Measurements from ENCODE around the gene TRIM29. TPM values are rescaled to one million over a fixed set of nuclear protein-coding genes. Genes with fewer than 3 reads are reported as not detected.
A peak's percentile ranks its signal among the peaks of the same experiment; 100 is the strongest.

TRIM29 gene
- total RNA-seq, 1 donor from 2014 or later: 56.7 TPM

DNA sequence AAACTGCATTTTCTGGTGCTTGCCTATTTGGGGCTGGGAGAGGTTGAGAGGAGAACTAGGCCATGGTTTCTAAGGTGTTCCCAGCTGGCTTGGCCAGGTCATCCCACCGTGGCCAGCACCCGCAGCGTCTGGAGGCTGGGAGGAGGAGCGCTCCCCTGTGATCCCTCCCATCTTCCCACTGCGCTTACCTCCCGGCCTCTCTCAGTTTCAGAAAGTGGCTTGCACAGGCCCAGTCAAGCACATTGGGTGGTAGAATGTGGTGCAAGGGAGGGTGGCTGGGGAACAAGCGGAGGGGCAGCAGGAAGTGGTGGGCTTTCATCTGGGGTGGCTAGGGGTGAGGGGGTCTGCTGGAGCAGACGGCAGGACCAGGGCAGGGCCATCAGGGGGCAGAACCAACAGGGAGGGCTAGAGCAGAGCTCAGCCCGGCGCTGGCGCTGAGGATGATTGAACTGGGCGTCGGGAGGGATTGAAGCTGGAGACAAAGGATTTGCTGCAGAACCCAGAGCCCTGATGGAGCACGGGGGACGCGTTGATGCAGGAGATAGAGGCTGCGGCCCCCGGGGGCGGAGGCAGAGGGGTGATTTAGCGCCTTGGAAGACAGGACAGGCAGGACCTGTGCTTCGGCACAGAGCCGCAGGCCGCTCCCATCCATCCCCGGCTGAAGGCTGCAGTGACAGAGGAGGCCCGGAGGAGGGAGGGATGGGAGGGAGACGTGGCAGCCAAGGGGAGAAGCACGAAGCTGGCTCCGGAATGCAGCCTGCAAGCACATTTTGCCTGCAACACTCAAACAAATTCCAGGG is 76.0 kb downstream of the TRIM29 start:
- H3K4me3 Mint-ChIP-seq: peak overlapping the region; percentile 73
- peak; percentile 81 for DNase-seq (ENCODE audit: extremely low spot score, unreplicated experiment)
- TF ChIP-seq, protein P1, sequence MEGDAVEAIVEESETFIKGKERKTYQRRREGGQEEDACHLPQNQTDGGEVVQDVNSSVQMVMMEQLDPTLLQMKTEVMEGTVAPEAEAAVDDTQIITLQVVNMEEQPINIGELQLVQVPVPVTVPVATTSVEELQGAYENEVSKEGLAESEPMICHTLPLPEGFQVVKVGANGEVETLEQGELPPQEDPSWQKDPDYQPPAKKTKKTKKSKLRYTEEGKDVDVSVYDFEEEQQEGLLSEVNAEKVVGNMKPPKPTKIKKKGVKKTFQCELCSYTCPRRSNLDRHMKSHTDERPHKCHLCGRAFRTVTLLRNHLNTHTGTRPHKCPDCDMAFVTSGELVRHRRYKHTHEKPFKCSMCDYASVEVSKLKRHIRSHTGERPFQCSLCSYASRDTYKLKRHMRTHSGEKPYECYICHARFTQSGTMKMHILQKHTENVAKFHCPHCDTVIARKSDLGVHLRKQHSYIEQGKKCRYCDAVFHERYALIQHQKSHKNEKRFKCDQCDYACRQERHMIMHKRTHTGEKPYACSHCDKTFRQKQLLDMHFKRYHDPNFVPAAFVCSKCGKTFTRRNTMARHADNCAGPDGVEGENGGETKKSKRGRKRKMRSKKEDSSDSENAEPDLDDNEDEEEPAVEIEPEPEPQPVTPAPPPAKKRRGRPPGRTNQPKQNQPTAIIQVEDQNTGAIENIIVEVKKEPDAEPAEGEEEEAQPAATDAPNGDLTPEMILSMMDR (conservative IDR thresholded peaks at IDR 0.05): peak; percentile 55
- no peaks in the 10 kb centered on the region for H3K9me3 Mint-ChIP-seq
- H3K36me3 Mint-ChIP-seq: no peaks in the 10 kb centered on the region
- H3K27ac Mint-ChIP-seq: peak overlapping the region; percentile 90
- peaks cover 3% of the 10 kb centered on the region for H3K27me3 Mint-ChIP-seq
- peaks cover 23% of the 10 kb centered on the region for H3K4me1 Mint-ChIP-seq (ENCODE audit: unreplicated experiment)

Other genes with a start within 250 kb of the TRIM29 start
- 17.1 and 67.5 TPM in 2 replicates for gene OAF, start 72.9 kb upstream of the TRIM29 start, total RNA-seq (ENCODE audit: low replicate concordance)
- 1.4 and 4.3 TPM in 2 replicates for gene POU2F3, start 102.0 kb upstream of the TRIM29 start, total RNA-seq (ENCODE audit: low replicate concordance)
- 3.3 and 11.6 TPM in 2 replicates for gene TLCD5, start 187.2 kb upstream of the TRIM29 start, total RNA-seq (ENCODE audit: low replicate concordance)
- 73.8 and 85.7 TPM in 2 replicates for gene ARHGEF12, start 198.3 kb upstream of the TRIM29 start, total RNA-seq (ENCODE audit: low replicate concordance)

All from type B pancreatic cell (in vitro differentiated cells).